GM23248 (cell line): ENCODE data around the gene SLC37A1.

ENCODE experiments used
- EZH2 ChIP-seq: fragments of 200-600 bp; sonication (generic); IDR thresholded peaks from 2 replicates; pipeline ENCODE4 v1.6.1; 2018; ENCODE audit warnings: antibody characterized with exemption, mild to moderate bottlenecking; ENCODE audit not compliant: insufficient read depth, poor library complexity, severe bottlenecking
- EZH2phosphoT487 ChIP-seq: fragments of 200-600 bp; sonication (generic); IDR thresholded peaks from 2 replicates; pipeline ENCODE4 v1.6.1; 2018; ENCODE audit warnings: antibody characterized with exemption, moderate library complexity, mild to moderate bottlenecking, low read depth; ENCODE audit not compliant: insufficient read depth

DNA sequence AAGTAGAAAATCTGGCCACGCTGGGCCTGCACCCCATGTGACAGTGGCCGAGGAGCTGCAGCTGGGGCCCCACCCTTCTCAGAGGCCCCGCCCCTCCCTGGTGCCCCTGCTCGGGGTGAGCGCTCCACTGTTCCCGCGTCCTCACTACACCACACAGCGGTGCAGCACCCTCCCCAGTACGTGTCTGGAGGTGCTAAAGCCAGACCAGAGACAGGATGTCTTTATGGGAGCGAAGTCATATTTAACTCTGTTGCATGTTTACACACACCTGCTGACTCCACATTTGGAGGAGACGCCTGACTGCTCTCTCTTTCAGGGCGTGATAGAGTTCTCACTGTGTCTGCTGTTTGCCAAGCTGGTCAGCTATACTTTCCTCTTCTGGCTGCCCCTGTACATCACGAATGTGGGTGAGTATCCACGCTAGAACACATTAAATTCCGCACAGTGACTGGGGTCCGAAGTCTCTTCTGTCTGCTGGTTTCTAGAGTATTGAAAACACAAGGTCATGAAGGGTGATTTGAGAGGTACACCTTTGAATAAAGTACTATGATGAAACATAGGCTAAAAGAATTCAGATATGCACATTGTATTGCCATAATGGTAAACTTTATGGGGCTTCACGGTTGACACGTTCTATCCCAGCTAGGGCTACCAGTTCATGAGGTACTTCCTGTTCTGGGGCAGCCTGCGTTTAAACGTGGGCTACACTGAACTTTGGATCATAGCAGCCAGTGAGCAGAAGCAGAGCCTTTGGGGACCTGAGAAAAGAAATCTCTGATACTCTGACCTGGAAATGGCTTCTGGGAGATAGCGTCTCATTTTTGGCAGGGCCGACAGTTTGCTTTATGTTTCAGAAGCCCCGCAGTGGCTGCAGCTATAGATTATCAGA, 48.4 kb downstream of the SLC37A1 start:
- TF ChIP-seq EZH2 (no peak), EZH2phosphoT487 (no peak)
